Measurements from ENCODE around the gene AGMO. TPM values are rescaled to one million over a fixed set of nuclear protein-coding genes. Genes with fewer than 3 reads are reported as not detected.

The AGMO gene
- total RNA-seq, 1 donor from 2014 or later: not detected

DNA sequence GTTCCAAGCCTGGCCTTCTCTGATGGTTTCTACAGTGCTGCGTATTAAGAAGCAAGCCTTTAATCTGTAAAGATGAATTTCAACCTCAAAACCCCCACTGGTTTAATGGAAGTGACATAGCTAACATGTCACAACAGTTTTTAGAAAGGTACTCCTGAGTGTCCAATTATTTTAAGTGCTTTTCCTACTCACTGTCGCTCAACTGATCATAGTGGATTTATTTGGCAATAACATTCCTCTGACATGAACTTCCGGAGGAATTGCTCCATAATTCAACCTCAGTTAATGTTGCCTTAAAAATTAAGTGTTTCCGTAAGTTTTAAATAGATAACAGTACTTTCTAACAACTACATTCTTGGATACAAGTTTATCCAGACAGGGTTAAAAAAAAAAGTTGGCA, 57.5 kb downstream of the AGMO start:
- no peak for DNase-seq (ENCODE audit: low spot score)
- no peaks in the 10 kb centered on the region for H3K4me1 Mint-ChIP-seq (ENCODE audit: unreplicated experiment)
- H3K4me3 Mint-ChIP-seq (ENCODE audit: unreplicated experiment): no peak overlapping the region
- no peaks in the 10 kb centered on the region for H3K27me3 Mint-ChIP-seq (ENCODE audit: unreplicated experiment)
- H3K9me3 Mint-ChIP-seq (ENCODE audit: unreplicated experiment): no peaks in the 10 kb centered on the region
- no peak overlapping the region for H3K27ac Mint-ChIP-seq (ENCODE audit: unreplicated experiment)
- TF ChIP-seq CTCF (IDR thresholded peaks at IDR 0.05; ENCODE audit: unreplicated experiment): no peak
- no peaks in the 10 kb centered on the region for H3K36me3 Mint-ChIP-seq (ENCODE audit: low read depth, unreplicated experiment)

DNA sequence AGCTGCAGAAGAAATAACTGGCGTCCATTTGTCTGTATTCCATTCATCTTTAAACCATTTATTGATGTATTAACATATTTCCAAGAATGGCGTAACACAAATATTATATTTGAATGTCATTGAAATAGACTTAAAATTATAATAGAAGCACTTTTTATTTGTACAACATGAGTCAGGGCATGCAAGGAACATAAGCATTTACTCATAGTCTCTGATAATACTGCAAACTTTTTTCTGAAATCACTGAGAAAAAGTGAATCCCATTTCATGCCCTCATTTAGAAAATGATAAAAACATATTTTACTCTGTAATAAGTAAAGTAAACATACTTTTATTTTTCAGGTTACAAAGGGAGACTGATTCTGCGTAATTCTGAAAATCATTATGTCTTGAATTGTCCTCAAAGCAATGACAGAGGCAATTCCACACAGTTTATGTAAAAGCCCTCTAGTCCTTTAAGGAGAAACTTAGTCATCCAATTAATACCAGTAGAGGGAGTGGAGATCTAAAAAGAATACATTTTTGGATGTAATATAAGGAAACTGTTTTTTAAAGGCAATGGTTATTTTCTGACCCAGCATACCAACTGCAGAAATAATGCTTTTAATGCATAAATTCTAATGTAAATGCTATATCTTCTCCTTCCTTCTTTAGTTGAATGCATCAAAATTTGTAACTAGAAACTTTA, 58.1 kb downstream of the AGMO start:
- Mint-ChIP-seq H3K27ac (ENCODE audit: unreplicated experiment) (no peak overlapping the region), H3K27me3 (ENCODE audit: unreplicated experiment) (no peaks in the 10 kb centered on the region), H3K4me3 (ENCODE audit: unreplicated experiment) (no peak overlapping the region), H3K36me3 (ENCODE audit: low read depth, unreplicated experiment) (no peaks in the 10 kb centered on the region), H3K4me1 (ENCODE audit: unreplicated experiment) (no peaks in the 10 kb centered on the region), H3K9me3 (ENCODE audit: unreplicated experiment) (no peaks in the 10 kb centered on the region)
- no peak for DNase-seq (ENCODE audit: low spot score)
- no peak for TF ChIP-seq CTCF (IDR thresholded peaks at IDR 0.05; ENCODE audit: unreplicated experiment)

DNA sequence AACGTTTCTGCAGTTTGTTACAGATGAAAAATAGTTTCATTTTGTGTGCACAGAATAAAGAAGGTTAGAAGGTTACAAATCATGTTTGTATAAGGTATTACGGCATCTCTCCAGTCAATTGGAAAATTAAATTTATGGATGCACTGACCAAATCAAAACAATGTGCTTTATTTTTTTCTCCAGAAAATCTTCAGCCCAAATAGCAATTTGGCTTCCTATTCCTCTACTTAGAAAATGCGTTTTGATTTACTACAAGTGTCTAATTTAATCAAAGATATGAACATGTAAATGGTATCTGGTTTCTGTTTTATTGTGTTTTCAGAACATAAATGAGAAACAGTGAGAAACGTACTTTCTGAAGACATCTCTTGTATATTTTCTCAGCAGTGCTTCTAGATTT, 63.4 kb downstream of the AGMO start:
- DNase-seq (ENCODE audit: low spot score): no peak
- Mint-ChIP-seq H3K9me3 (ENCODE audit: unreplicated experiment) (no peaks in the 10 kb centered on the region), H3K27ac (ENCODE audit: unreplicated experiment) (no peak overlapping the region), H3K4me1 (ENCODE audit: unreplicated experiment) (no peaks in the 10 kb centered on the region), H3K36me3 (ENCODE audit: low read depth, unreplicated experiment) (no peaks in the 10 kb centered on the region), H3K27me3 (ENCODE audit: unreplicated experiment) (no peaks in the 10 kb centered on the region), H3K4me3 (ENCODE audit: unreplicated experiment) (no peak overlapping the region)
- no peak for TF ChIP-seq CTCF (IDR thresholded peaks at IDR 0.05; ENCODE audit: unreplicated experiment)

DNA sequence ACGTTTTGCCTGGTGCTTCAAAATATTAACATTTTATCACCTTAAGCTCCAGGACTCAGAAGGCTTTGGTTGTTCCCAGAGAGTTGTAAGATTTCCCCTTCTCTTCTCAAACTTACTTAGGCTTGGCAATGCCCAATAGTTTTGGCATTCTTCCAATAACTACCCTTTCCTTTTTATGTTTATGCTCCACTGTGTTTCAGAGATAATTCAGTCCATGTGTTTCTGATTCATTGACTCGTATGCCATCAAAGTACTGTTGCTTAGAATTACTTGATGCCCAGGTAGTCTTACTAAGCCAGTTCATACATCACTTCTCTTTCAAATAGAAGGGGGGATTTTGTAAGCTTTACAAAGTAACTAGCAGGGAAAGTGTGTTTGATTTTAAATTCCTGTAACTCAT, 66.6 kb downstream of the AGMO start:
- no peak overlapping the region for H3K27ac Mint-ChIP-seq (ENCODE audit: unreplicated experiment)
- DNase-seq (ENCODE audit: low spot score): no peak
- H3K27me3 Mint-ChIP-seq (ENCODE audit: unreplicated experiment): no peaks in the 10 kb centered on the region
- H3K4me3 Mint-ChIP-seq (ENCODE audit: unreplicated experiment): no peak overlapping the region
- no peaks in the 10 kb centered on the region for H3K36me3 Mint-ChIP-seq (ENCODE audit: low read depth, unreplicated experiment)
- H3K9me3 Mint-ChIP-seq (ENCODE audit: unreplicated experiment): no peaks in the 10 kb centered on the region
- no peak for TF ChIP-seq CTCF (IDR thresholded peaks at IDR 0.05; ENCODE audit: unreplicated experiment)
- H3K4me1 Mint-ChIP-seq (ENCODE audit: unreplicated experiment): no peaks in the 10 kb centered on the region

DNA sequence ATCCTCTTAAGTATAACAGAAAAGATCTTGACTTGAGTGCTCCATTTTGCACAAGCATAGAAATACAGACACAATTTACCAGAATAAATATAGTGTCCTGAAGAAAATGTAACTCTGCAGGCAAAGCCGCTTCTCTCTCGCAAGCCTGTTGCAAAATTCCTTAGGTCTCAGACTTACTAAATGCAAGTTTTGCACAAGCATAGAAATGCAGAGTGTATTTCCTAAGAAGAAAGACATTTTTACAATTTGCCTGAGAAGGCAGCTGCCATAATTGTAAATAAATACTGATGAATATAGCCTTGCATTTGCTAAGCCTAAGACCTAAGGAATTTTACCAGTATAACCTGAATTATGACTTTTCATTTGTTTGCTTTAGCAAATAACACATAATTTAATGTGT, 67.1 kb downstream of the AGMO start:
- Mint-ChIP-seq H3K27me3 (ENCODE audit: unreplicated experiment) (no peaks in the 10 kb centered on the region), H3K9me3 (ENCODE audit: unreplicated experiment) (no peaks in the 10 kb centered on the region), H3K4me3 (ENCODE audit: unreplicated experiment) (no peak overlapping the region), H3K27ac (ENCODE audit: unreplicated experiment) (no peak overlapping the region), H3K4me1 (ENCODE audit: unreplicated experiment) (no peaks in the 10 kb centered on the region), H3K36me3 (ENCODE audit: low read depth, unreplicated experiment) (no peaks in the 10 kb centered on the region)
- no peak for TF ChIP-seq CTCF (IDR thresholded peaks at IDR 0.05; ENCODE audit: unreplicated experiment)
- no peak for DNase-seq (ENCODE audit: low spot score)
